Urinary bladder (tissue), 4 donors: ENCODE data around the gene TAS2R41. TPM values are rescaled to one million over a fixed set of nuclear protein-coding genes. Genes with fewer than 3 reads are reported as not detected.

Experiments
- DNase-seq: peaks from one replicate; pipeline ENCODE4 v3.0.0-alpha.2; 2015; ENCODE audit errors: extremely low spot score
- H3K27ac ChIP-seq: one replicate; pipeline ENCODE4 v1.5.1; 2013; ENCODE audit warnings: low read depth, mild to moderate bottlenecking, moderate library complexity
- H3K36me3 ChIP-seq: one replicate; pipeline ENCODE4 v1.6.1; 2013; ENCODE audit warnings: mild to moderate bottlenecking, moderate library complexity; ENCODE audit not compliant: insufficient read depth
- H3K4me1 ChIP-seq: one replicate; pipeline ENCODE4 v1.6.1; 2013; ENCODE audit warnings: mild to moderate bottlenecking, moderate library complexity; ENCODE audit not compliant: insufficient read depth
- H3K4me3 ChIP-seq: one replicate; pipeline ENCODE4 v1.5.1; 2013; ENCODE audit warnings: low read depth, low read length
- WGBS: extraction: QIAGEN DNeasy Blood & Tissue Kit; methylation state at CpG from one replicate; pipeline ENCODE4 v1.1.7; 2013; 5-methylcytosine and 5-hydroxymethylcytosine counted together
- polyA plus RNA-seq: library from polyadenylated mRNA; stranded (reverse); fragments of 200-250 nt; gene quantifications from one replicate; pipeline ENCODE4 v1.2.3, GENCODE V29; 2013
- total RNA-seq: library from RNA; depleted of rRNA; stranded (reverse); fragments of >200 nt; gene quantifications from one replicate; pipeline ENCODE4 v1.2.3, GENCODE V29; 2014
- donor health status: healthy with polysubstance abuse.
- donor health status: healthy.

TAS2R41 gene
- total RNA-seq (not detected), polyA plus RNA-seq (not detected)

GRCh38 chr7:143477501-143478150 is at the start of gene TAS2R41:
Gene TAS2R41 (plus strand): TSS chr7:143477873. CDS start chr7:143477873, 0 bp downstream.
- H3K36me3 ChIP-seq: no peaks in the 10 kb centered on the region
- H3K4me1 ChIP-seq: no peaks in the 10 kb centered on the region
- no peak within 1 kb of the TSS for H3K27ac ChIP-seq
- DNase-seq: no peak
- H3K4me3 ChIP-seq: no peak within 1 kb of the TSS
- 70% methylated on average over 10 of the region's 10 CpGs for WGBS

- Histone ChIP-seq H3K4me1 (no peaks in the 10 kb centered on the region), H3K36me3 (no peaks in the 10 kb centered on the region), H3K27ac (no peak overlapping the region), H3K4me3 (no peak overlapping the region)
- DNase-seq: no peak
- WGBS: 83% methylated on average over 10 of the region's 10 CpGs
Observed at GRCh38 chr7:143429770-143430698, 47.6 kb upstream of the TAS2R41 start.

- Histone ChIP-seq H3K36me3 (no peaks in the 10 kb centered on the region), H3K4me3 (no peak overlapping the region), H3K4me1 (no peaks in the 10 kb centered on the region), H3K27ac (no peak overlapping the region)
- no peak for DNase-seq
- 44% methylated on average over 2 of the region's 2 CpGs for WGBS
Observed at GRCh38 chr7:143431109-143431508, 46.6 kb upstream of the TAS2R41 start.

GRCh38 chr7:143433759-143434158 is 43.9 kb upstream of the TAS2R41 start:
- 84% methylated on average over 4 of the region's 4 CpGs for WGBS
- H3K4me3 ChIP-seq: no peak overlapping the region
- H3K36me3 ChIP-seq: no peaks in the 10 kb centered on the region
- H3K4me1 ChIP-seq: no peaks in the 10 kb centered on the region
- no peak for DNase-seq
- no peak overlapping the region for H3K27ac ChIP-seq

- DNase-seq: no peak
- Histone ChIP-seq H3K27ac (no peak overlapping the region), H3K4me3 (no peak overlapping the region), H3K4me1 (no peaks in the 10 kb centered on the region), H3K36me3 (no peaks in the 10 kb centered on the region)
- 53% methylated on average over 9 of the region's 9 CpGs for WGBS
Observed at GRCh38 chr7:143434660-143435059, 43.0 kb upstream of the TAS2R41 start.

- Histone ChIP-seq H3K4me3 (no peak overlapping the region), H3K4me1 (no peaks in the 10 kb centered on the region), H3K27ac (no peak overlapping the region), H3K36me3 (no peaks in the 10 kb centered on the region)
- WGBS: 91% methylated on average over 2 of the region's 2 CpGs
- no peak for DNase-seq
Observed at GRCh38 chr7:143435266-143435665, 42.4 kb upstream of the TAS2R41 start.

GRCh38 chr7:143436325-143436946 is 41.2 kb upstream of the TAS2R41 start:
- Histone ChIP-seq H3K36me3 (no peaks in the 10 kb centered on the region), H3K27ac (no peak overlapping the region), H3K4me1 (no peaks in the 10 kb centered on the region), H3K4me3 (no peak overlapping the region)
- 88% methylated on average over 3 of the region's 3 CpGs for WGBS
- no peak for DNase-seq

- H3K4me3 ChIP-seq: no peak overlapping the region
- DNase-seq: no peak
- WGBS: 51% methylated on average over 4 of the region's 4 CpGs
- H3K36me3 ChIP-seq: no peaks in the 10 kb centered on the region
- no peak overlapping the region for H3K27ac ChIP-seq
- H3K4me1 ChIP-seq: no peaks in the 10 kb centered on the region
Observed at GRCh38 chr7:143437578-143437977, 40.1 kb upstream of the TAS2R41 start.

- H3K27ac ChIP-seq: no peak overlapping the region
- DNase-seq: no peak
- no peak overlapping the region for H3K4me3 ChIP-seq
- no peaks in the 10 kb centered on the region for H3K4me1 ChIP-seq
- no peaks in the 10 kb centered on the region for H3K36me3 ChIP-seq
- WGBS: 91% methylated on average over 2 of the region's 2 CpGs
Observed at GRCh38 chr7:143439866-143440265, 37.8 kb upstream of the TAS2R41 start.

- H3K4me3 ChIP-seq: no peak within 1 kb of the TSS
- H3K27ac ChIP-seq: no peak within 1 kb of the TSS
- H3K4me1 ChIP-seq: no peaks in the 10 kb centered on the region
- no peak for DNase-seq
- 93% methylated on average over 4 of the region's 4 CpGs for WGBS
- H3K36me3 ChIP-seq: no peaks in the 10 kb centered on the region
Observed at GRCh38 chr7:143443153-143443552, 34.5 kb upstream of the TAS2R41 start, which contains the start of gene TAS2R60. Gene TAS2R60 (plus strand): TSS chr7:143443453. CDS start chr7:143443453, 0 bp downstream.

- no peak overlapping the region for H3K27ac ChIP-seq
- H3K36me3 ChIP-seq: no peaks in the 10 kb centered on the region
- no peak overlapping the region for H3K4me3 ChIP-seq
- 91% methylated on average over 6 of the region's 6 CpGs for WGBS
- no peaks in the 10 kb centered on the region for H3K4me1 ChIP-seq
- DNase-seq: no peak
Observed at GRCh38 chr7:143444063-143444782, 33.5 kb upstream of the TAS2R41 start.

GRCh38 chr7:143444785-143445184 is 32.9 kb upstream of the TAS2R41 start:
- H3K4me3 ChIP-seq: no peak overlapping the region
- no peaks in the 10 kb centered on the region for H3K4me1 ChIP-seq
- H3K36me3 ChIP-seq: no peaks in the 10 kb centered on the region
- WGBS: 97% methylated on average over 1 of the region's 1 CpG
- H3K27ac ChIP-seq: no peak overlapping the region
- DNase-seq: no peak

- no peak for DNase-seq
- Histone ChIP-seq H3K27ac (no peak overlapping the region), H3K4me3 (no peak overlapping the region), H3K4me1 (no peaks in the 10 kb centered on the region), H3K36me3 (no peaks in the 10 kb centered on the region)
- WGBS: 56% methylated on average over 3 of the region's 3 CpGs
Observed at GRCh38 chr7:143447466-143447865, 30.2 kb upstream of the TAS2R41 start.
